HepG2 (cell line): Measurements from ENCODE around the gene NFS1. TPM values are rescaled to one million over a fixed set of nuclear protein-coding genes. Genes with fewer than 3 reads are reported as not detected.

Experiments
- ARNT2 ChIP-seq: sonication (generic); formaldehyde crosslinking; IDR thresholded peaks from 2 replicates; pipeline ENCODE4 v1.8.0; 2022; ENCODE audit warnings: mild to moderate bottlenecking, low read depth, missing genetic modification reagents, moderate library complexity
- ATF7 ChIP-seq, 2 experiments: fragments of 450-650 bp in 1 of 2; sonication (generic) in 1 of 2; formaldehyde crosslinking in 1 of 2; IDR thresholded peaks; 2 replicates each; pipeline versions ENCODE4 v1.4.0 to v1.6.1; 2016 to 2020; ENCODE audit warnings: antibody characterized with exemption in 1 of 2, mild to moderate bottlenecking in 1 of 2, missing genetic modification reagents in 1 of 2
- IRX3 ChIP-seq: sonication (generic); formaldehyde crosslinking; IDR thresholded peaks from 2 replicates; pipeline ENCODE4 v1.8.1; 2023; ENCODE audit warnings: mild to moderate bottlenecking, low read depth, missing genetic modification reagents, borderline replicate concordance
- KDM5A ChIP-seq: fragments of 200-600 bp; sonication (generic); IDR thresholded peaks from 2 replicates; pipeline ENCODE4 v1.7.0; 2018; ENCODE audit warnings: antibody characterized with exemption, mild to moderate bottlenecking, low read length, borderline replicate concordance
- KLF11 ChIP-seq: IDR thresholded peaks from 2 replicates; pipeline ENCODE4 v1.6.1; 2016; ENCODE audit warnings: missing compliant biosample characterization
- MED13 ChIP-seq: sonication (generic); formaldehyde crosslinking; IDR thresholded peaks from 2 replicates; pipeline ENCODE4 v1.5.0; 2020; ENCODE audit warnings: missing genetic modification reagents
- RELA ChIP-seq: sonication (generic); formaldehyde crosslinking; IDR thresholded peaks from 2 replicates; pipeline ENCODE4 v1.4.0; 2020; ENCODE audit warnings: missing genetic modification reagents
- SRSF4 ChIP-seq: fragments of 200-400 bp; formaldehyde crosslinking; IDR thresholded peaks from one replicate; pipeline ENCODE4 v1.6.1; 2018; ENCODE audit warnings: mild to moderate bottlenecking, low read depth, low read length, moderate library complexity; ENCODE audit not compliant: poor library complexity, severe bottlenecking
- TAF15 ChIP-seq: fragments of 200-400 bp; formaldehyde crosslinking; IDR thresholded peaks from one replicate; pipeline ENCODE4 v1.6.1; 2018; ENCODE audit warnings: mild to moderate bottlenecking, low read depth, low read length; ENCODE audit not compliant: poor library complexity, severe bottlenecking
- TGIF2 ChIP-seq: IDR thresholded peaks from 2 replicates; pipeline ENCODE4 v1.6.1; 2016; ENCODE audit warnings: control low read depth, missing compliant biosample characterization
- THAP11 ChIP-seq: IDR thresholded peaks from 2 replicates; pipeline ENCODE4 v1.6.1; 2016; ENCODE audit warnings: missing biosample characterization, missing genetic modification reagents
- ZC3H4 ChIP-seq: sonication (generic); formaldehyde crosslinking; IDR thresholded peaks from 2 replicates; pipeline ENCODE4 v1.4.0; 2020; ENCODE audit warnings: missing genetic modification reagents, borderline replicate concordance
- ZFY ChIP-seq: sonication (generic); formaldehyde crosslinking; IDR thresholded peaks from 2 replicates; pipeline ENCODE4 v1.4.0; 2020; ENCODE audit warnings: missing genetic modification reagents
- ZNF12 ChIP-seq: sonication (generic); formaldehyde crosslinking; IDR thresholded peaks from 2 replicates; pipeline ENCODE4 v1.5.0; 2020; ENCODE audit warnings: missing genetic modification reagents
- ZNF138 ChIP-seq: sonication (generic); formaldehyde crosslinking; IDR thresholded peaks from 2 replicates; pipeline ENCODE4 v1.5.0; 2020; ENCODE audit warnings: mild to moderate bottlenecking, low read depth, missing genetic modification reagents
- ZNF180 ChIP-seq: sonication (generic); formaldehyde crosslinking; IDR thresholded peaks from 2 replicates; pipeline ENCODE4 v1.4.0; 2020; ENCODE audit warnings: low read depth, missing genetic modification reagents, borderline replicate concordance
- ZNF224 ChIP-seq: sonication (generic); formaldehyde crosslinking; IDR thresholded peaks from 2 replicates; pipeline ENCODE4 v1.5.0; 2020; ENCODE audit warnings: mild to moderate bottlenecking, missing genetic modification reagents
- ZNF337 ChIP-seq: sonication (generic); formaldehyde crosslinking; IDR thresholded peaks from 2 replicates; pipeline ENCODE4 v1.5.1; 2020; ENCODE audit warnings: missing genetic modification reagents, low read depth, mild to moderate bottlenecking, borderline replicate concordance
- ZNF616 ChIP-seq: sonication (generic); formaldehyde crosslinking; IDR thresholded peaks from 2 replicates; pipeline ENCODE4 v1.5.0; 2020; ENCODE audit warnings: low read depth, mild to moderate bottlenecking, missing genetic modification reagents
- ZNF7 ChIP-seq: IDR thresholded peaks from 2 replicates; pipeline ENCODE4 v1.6.1; 2016; ENCODE audit warnings: missing biosample characterization, missing genetic modification reagents
- ZNF709 ChIP-seq: sonication (generic); formaldehyde crosslinking; IDR thresholded peaks from 2 replicates; pipeline ENCODE4 v1.5.0; 2020; ENCODE audit warnings: mild to moderate bottlenecking, missing genetic modification reagents
- ZNF720 ChIP-seq: sonication (generic); formaldehyde crosslinking; IDR thresholded peaks from 2 replicates; pipeline ENCODE4 v1.4.0; 2020; ENCODE audit warnings: missing genetic modification reagents
- polyA plus RNA-seq, 8 experiments: library from polyadenylated mRNA; depleted of rRNA in 3 of 8; stranded (reverse) in 7 of 8; unstranded in 1 of 8; fragments of >200 nt; fragmentation: Illumina TruSeq in 4 of 8; extraction: Trizol in 4 of 8; gene quantifications; 2 replicates each; pipeline versions ENCODE4 v1.2.1 to v1.2.3, GENCODE V29; 2011 to 2016; ENCODE audit warnings: low read depth in 4 of 8, missing spikeins in 1 of 8, mixed read lengths in 1 of 8; ENCODE audit not compliant: insufficient read depth in 1 of 8
- total RNA-seq, 5 experiments: library from RNA; depleted of rRNA; stranded (reverse); fragments of >200 nt; fragmentation: Illumina TruSeq; extraction: Trizol; gene quantifications; 2 replicates each; pipeline ENCODE4 v1.2.3, GENCODE V29; 2016; ENCODE audit warnings: low read depth in 1 of 5
- TF ChIP-seq, protein P1 (sequence below): sonication (generic); formaldehyde crosslinking; IDR thresholded peaks from 2 replicates; pipeline ENCODE4 v1.4.0; 2020; ENCODE audit warnings: missing genetic modification reagents
- TF ChIP-seq, protein P2 (sequence below): sonication (generic); formaldehyde crosslinking; conservative IDR thresholded peaks from 2 replicates; pipeline ENCODE4 v1.8.0; 2022; ENCODE audit warnings: missing genetic modification reagents
- TF ChIP-seq, protein P3 (sequence below): sonication (generic); formaldehyde crosslinking; IDR thresholded peaks from 2 replicates; pipeline ENCODE4 v1.9.0; 2021; ENCODE audit warnings: missing genetic modification reagents, borderline replicate concordance

Gene NFS1
- total and polyA plus RNA-seq, 2 of the 13 experiments (the other 11 are each of a cell fraction or from before 2014, with no cell fraction given) = 65.9 to 88.1 TPM

DNA sequence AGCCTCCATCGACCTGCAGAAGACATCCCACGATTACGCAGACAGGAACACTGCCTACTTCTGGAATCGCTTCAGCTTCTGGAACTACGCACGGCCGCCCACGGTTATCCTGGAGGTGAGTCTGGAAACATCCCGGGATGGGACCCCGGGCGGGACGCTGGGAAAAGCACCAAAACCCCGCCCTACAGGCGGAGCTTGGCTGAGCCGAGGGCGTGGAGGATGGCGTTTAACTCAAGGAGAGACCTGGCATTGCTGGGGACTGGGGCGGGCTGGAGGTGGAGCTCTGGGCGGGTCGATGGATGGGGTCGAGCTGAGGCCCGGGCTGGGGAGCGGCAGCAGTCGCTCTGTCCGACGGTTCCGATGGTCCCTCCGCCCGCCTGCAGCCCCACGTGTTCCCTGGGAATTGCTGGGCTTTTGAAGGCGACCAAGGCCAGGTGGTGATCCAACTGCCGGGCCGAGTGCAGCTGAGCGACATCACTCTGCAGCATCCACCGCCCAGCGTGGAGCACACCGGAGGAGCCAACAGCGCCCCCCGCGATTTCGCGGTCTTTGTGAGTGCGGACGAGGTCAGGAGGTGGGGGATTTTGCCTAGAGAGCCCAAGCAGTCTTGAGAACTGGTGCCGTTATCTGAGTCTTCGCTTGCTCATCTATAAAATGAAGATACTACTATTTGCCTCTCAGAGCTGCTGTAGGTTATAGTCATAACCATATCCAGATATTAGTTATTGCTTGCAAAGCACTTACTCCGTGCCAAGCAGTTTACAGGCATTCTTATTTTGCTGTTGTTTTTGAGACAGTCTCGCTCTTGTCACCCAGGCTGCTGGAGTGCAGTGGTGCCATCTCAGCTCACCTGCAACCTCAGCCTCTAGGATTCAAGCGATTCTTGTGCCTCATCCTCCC lies 79.7 kb downstream of the NFS1 start (continued):
- TF ChIP-seq ZNF224 (CRISPR knock-in tag) (peak; percentile 97), IRX3 (CRISPR knock-in tag) (peak; percentile 95), RELA (CRISPR knock-in tag) (peak; percentile 96), KDM5A (no peak), ZNF12 (CRISPR knock-in tag) (0 out of 2 replicates have a peak, but pooled peaks have one; percentile 17), ZNF616 (no peak), ARNT2 (peak; percentile 93), KLF11 (CRISPR knock-in tag) (peak; percentile 93; the same call in 1 of the 2 replicates), ATF7 (IDR thresholded peaks at IDR 0.05) (no peak), ATF7 (CRISPR knock-in tag; IDR thresholded peaks at IDR 0.05) (peak; percentile 68; the same call in 1 of the 2 replicates), ZNF720 (no peak), TAF15 (peak; percentile 98), THAP11 (CRISPR knock-in tag) (peak; percentile 76), ZNF180 (CRISPR knock-in tag) (no peak), ZNF709 (peak; percentile 99), ZFY (CRISPR knock-in tag) (peak; percentile 85), ZNF138 (CRISPR knock-in tag) (peak; percentile 42; the same call in 1 of the 2 replicates), ZC3H4 (CRISPR knock-in tag) (peak; percentile 25; the same call in 1 of the 2 replicates), TGIF2 (CRISPR knock-in tag) (0 out of 2 replicates have a peak, but pooled peaks have one; percentile 20), MED13 (CRISPR knock-in tag) (0 out of 2 replicates have a peak, but pooled peaks have one; percentile 67), ZNF337 (CRISPR knock-in tag) (no peak), SRSF4 (no peak), ZNF7 (CRISPR knock-in tag) (0 out of 2 replicates have a peak, but pooled peaks have one; percentile 61)
- TF ChIP-seq, protein P1, sequence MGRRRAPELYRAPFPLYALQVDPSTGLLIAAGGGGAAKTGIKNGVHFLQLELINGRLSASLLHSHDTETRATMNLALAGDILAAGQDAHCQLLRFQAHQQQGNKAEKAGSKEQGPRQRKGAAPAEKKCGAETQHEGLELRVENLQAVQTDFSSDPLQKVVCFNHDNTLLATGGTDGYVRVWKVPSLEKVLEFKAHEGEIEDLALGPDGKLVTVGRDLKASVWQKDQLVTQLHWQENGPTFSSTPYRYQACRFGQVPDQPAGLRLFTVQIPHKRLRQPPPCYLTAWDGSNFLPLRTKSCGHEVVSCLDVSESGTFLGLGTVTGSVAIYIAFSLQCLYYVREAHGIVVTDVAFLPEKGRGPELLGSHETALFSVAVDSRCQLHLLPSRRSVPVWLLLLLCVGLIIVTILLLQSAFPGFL (CRISPR knock-in tag) = no peak
- TF ChIP-seq, protein P2, sequence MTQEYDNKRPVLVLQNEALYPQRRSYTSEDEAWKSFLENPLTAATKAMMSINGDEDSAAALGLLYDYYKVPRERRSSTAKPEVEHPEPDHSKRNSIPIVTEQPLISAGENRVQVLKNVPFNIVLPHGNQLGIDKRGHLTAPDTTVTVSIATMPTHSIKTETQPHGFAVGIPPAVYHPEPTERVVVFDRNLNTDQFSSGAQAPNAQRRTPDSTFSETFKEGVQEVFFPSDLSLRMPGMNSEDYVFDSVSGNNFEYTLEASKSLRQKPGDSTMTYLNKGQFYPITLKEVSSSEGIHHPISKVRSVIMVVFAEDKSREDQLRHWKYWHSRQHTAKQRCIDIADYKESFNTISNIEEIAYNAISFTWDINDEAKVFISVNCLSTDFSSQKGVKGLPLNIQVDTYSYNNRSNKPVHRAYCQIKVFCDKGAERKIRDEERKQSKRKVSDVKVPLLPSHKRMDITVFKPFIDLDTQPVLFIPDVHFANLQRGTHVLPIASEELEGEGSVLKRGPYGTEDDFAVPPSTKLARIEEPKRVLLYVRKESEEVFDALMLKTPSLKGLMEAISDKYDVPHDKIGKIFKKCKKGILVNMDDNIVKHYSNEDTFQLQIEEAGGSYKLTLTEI (CRISPR knock-in tag) = no peak
- TF ChIP-seq, protein P3, sequence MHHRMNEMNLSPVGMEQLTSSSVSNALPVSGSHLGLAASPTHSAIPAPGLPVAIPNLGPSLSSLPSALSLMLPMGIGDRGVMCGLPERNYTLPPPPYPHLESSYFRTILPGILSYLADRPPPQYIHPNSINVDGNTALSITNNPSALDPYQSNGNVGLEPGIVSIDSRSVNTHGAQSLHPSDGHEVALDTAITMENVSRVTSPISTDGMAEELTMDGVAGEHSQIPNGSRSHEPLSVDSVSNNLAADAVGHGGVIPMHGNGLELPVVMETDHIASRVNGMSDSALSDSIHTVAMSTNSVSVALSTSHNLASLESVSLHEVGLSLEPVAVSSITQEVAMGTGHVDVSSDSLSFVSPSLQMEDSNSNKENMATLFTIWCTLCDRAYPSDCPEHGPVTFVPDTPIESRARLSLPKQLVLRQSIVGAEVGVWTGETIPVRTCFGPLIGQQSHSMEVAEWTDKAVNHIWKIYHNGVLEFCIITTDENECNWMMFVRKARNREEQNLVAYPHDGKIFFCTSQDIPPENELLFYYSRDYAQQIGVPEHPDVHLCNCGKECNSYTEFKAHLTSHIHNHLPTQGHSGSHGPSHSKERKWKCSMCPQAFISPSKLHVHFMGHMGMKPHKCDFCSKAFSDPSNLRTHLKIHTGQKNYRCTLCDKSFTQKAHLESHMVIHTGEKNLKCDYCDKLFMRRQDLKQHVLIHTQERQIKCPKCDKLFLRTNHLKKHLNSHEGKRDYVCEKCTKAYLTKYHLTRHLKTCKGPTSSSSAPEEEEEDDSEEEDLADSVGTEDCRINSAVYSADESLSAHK = no peak
